RPMI8226 (cell line): ENCODE data around the gene CHD5.
A peak's percentile ranks its signal among the peaks of the same experiment; 100 is the strongest.

ENCODE experiments used
- DNase-seq: peaks from one replicate; pipeline ENCODE4 v3.0.0-alpha.2; 2015

CHD5 gene

GRCh38 chr1:6052543-6053205, 127.4 kb downstream of the CHD5 start:
- DNase-seq: peak; percentile 61
